ENCODE results near the gene RIMBP2.

DNA sequence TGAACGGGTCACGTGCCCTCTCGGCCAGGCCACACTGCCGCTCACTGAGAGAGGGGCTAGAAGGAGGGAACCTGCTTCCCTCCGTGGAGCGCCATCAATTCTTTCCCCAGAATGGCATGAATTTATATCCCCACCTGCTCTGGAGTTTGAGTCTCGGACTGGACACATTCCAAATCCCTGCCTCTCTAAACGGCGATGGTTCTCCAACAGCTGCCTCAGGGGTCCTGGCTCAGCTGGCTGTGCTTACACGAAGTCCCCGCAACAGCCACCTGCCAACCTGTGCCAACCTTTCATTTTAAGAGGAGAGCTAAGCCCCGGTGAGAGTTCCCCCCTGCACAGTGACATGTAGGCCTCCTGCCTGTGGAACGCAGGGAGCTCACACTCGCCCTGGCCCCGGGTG is 73.2 kb downstream of the RIMBP2 start:
- TF ChIP-seq EP300 (conservative IDR thresholded peaks at IDR 0.05; ENCODE audit: poor library complexity, severe bottlenecking) (no peak), TAF1 (IDR thresholded peaks at IDR 0.05; ENCODE audit: low read depth) (no peak)
- TF ChIP-seq, protein P1, sequence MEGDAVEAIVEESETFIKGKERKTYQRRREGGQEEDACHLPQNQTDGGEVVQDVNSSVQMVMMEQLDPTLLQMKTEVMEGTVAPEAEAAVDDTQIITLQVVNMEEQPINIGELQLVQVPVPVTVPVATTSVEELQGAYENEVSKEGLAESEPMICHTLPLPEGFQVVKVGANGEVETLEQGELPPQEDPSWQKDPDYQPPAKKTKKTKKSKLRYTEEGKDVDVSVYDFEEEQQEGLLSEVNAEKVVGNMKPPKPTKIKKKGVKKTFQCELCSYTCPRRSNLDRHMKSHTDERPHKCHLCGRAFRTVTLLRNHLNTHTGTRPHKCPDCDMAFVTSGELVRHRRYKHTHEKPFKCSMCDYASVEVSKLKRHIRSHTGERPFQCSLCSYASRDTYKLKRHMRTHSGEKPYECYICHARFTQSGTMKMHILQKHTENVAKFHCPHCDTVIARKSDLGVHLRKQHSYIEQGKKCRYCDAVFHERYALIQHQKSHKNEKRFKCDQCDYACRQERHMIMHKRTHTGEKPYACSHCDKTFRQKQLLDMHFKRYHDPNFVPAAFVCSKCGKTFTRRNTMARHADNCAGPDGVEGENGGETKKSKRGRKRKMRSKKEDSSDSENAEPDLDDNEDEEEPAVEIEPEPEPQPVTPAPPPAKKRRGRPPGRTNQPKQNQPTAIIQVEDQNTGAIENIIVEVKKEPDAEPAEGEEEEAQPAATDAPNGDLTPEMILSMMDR (IDR thresholded peaks at IDR 0.05; ENCODE audit: poor library complexity, severe bottlenecking), result no peak

Data from neural cell (in vitro differentiated cells).